Gastrocnemius medialis (tissue), 4 donors: ENCODE results near the gene SLC17A5.

Experiments used
- CTCF ChIP-seq, 5 experiments: fragments of 450-650 bp in 3 of 5; fragments of 200-600 bp in 2 of 5; sonication (generic) in 2 of 5; IDR thresholded peaks in 4 of 5; conservative IDR thresholded peaks in 1 of 5; 1 replicate in 4 of 5; 2 replicates in 1 of 5; pipeline ENCODE4 v1.5.1; 2016 to 2019; ENCODE audit warnings: antibody characterized with exemption in 5 of 5, mild to moderate bottlenecking in 3 of 5, moderate library complexity in 3 of 5
- POLR2A ChIP-seq, 2 donors: fragments of 450-650 bp; IDR thresholded peaks; one replicate each; pipeline ENCODE4 v1.6.1; 2017; ENCODE audit warnings: antibody characterized with exemption in 2 of 2, mild to moderate bottlenecking in 2 of 2, moderate library complexity in 2 of 2

DNA sequence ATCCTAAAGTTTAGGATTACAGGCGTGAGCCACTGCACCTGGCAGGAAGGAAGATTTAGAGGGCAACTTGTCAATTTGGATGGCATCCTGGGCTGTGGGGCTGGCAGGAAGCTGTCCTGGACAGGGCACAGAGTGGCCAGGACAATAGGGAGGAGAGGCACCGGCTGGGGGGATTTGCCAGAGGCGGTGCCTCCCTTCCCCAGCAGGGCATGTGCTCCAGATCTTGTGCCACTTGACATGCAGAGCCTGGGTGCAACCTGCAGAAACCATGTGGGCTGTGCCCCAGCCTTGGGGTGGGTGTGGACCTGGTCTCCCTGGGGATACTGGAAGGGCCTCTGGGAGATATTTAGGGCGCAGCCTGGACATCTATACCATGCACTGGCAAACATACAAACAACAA is 74.4 kb downstream of the SLC17A5 start:
- TF ChIP-seq POLR2A (IDR thresholded peaks at IDR 0.05): no peak
- no peak for TF ChIP-seq CTCF (IDR thresholded peaks at IDR 0.05 in 4 of 5, conservative IDR thresholded peaks at IDR 0.05 in 1 of 5)
